ENCODE results near the gene SSBP3.

The SSBP3 gene

DNA sequence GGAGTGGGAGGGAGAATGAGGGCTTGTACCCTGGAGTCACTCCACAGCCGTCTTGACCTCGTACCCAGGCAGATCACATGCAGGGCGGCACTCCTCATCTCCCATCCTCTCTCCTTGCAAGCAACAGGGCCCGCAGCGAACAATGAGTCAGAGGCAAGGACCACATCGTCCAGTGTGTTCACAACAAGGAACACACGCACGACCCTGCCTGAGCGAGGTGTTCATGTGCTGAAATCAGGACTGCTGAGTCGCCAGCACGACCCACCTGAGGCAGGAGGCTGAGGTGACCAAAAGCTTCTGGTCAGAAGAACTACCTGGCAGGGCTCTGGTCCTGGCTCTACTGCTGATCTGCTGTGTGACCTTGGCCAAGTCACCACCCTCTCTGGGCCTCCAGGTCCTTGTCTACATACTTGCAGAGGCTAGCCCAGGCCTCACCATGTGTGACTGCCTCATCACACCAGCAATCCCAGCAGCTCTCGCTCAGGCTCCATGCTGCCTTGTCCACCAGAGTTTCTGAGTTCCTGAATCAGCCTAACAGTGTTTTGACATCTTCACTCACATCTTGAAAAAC, 78.0 kb downstream of the SSBP3 start:
- DNase-seq = no peak

DNA sequence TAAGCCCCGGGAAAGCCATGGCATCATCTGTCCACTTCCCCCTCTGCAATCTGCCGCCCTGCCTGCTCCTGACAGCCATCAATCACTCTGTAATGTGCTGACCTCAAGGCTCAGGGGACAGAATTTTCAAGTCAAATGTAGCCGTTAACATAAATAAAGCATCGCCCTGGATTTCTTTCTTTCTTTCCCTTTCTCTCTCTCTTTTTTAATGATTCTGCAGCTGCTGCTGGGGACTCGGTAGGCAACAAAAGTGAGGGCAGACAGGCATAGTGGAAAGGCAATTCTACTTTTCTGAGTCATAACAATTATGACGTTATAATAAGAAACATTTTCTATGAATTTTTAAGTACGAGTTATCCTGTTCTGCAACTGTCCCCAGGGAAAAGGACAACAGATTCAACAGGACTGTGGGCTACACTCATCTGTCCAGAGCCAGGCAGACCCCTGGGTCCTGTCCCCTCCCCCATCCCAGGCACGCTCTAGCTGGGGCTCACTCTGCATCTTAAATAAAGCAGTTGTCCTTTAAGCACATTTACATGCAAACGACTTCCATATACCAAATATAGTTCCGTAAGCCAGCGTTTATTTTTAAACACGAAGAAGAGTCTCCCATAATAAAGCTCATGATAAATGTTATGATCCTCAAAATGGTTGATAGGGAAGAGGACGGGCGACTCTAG, 78.7 kb downstream of the SSBP3 start:
- DNase-seq = no peak

DNA sequence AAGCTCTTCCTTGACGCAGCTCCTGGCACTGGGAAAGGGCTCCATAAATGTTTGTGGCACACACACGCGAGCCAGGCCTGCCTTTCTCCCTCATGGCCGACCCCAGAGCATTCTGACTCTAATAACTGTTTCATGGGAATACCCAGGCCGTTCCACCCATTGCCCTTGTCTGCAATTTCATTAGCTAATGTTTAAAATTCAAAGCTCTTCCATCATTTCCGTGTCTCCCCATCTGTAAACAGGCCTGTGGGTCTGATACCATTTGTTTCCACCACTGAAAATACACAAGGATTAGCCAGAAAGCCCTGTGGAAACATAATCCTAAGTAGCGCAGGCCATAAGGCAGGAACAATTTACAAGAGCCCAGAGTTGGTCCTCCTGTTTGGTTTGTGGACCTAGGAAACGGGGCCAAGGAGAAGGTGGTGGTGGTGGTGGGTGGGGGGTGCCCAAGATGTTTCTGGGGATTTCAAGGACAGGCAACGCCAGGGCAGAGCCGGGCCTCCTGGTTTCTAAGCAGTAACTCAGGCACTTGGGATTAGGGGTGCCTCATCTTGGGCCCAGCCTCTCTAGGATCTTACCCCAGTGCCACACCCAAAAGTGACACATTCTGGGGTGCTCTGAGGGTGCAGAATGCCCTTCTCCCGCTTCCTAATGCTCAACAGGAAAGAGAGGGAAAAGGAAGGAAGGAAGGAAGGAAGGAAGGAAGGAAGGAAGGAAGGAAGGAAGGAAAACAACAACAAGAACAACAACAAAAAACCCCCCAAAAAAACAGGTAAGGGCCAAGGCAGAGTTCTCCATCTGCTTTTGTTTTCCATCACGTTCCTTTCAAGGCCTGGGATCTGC, 79.4 kb downstream of the SSBP3 start:
- DNase-seq = no peak

DNA sequence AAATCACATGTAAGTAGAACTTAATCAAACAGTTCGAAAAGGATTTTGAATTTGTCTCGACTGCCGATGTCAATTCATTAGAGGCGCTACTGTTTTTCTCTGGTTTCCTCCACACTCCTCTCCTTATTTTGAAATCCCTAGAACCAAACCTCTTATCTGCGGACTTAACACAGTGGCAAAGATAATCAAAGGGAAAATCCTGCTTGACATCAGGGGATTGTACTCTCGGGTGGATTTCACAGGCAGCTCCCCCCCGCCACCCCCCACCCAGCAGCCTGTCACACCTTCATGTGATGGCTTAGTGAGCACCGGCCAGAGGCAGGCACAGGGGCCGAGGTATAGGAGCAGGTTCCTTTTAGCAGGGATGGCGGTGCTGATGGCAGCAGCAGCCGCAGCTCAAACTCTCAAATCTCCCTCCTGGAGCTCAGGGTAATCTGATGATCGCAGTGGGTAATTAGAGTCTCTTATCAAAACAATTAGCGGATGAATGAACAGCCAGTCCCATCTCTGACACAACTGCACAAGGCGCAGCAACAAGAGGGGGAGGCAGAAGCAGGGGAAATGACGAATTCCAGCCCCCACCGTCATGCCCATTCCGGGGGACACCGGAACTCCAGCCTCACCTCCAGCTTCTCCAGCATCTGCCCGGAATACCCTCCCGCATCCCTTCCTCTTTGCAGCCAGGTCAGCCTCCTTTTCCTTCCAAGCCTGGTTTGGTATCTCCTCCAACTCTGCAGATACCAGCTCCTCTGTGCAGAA, 80.3 kb downstream of the SSBP3 start:
- DNase-seq = no peak

DNA sequence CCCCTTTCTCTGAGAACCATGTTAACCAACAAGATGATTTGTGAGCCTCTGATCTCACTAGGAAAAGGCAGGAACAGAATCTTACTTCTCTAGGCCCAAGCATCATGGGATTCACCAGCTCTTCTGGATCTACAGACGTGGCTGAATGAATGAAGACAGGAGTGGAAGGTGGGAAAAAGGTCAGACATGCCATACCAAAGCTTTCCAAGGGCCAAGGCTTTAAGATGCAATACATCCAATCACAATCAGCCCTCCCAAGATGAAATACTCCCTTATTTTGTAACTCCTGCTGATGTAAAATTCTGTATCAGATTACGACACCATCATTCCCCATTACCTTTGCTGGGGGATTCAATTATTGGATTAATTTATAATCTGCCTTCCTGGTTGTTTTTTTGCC, 80.9 kb downstream of the SSBP3 start:
- no peak for DNase-seq

- DNase-seq = no peak
These were observed 81.7 kb downstream of the SSBP3 start for GRCh38 chr1:54324251-54325140.

DNA sequence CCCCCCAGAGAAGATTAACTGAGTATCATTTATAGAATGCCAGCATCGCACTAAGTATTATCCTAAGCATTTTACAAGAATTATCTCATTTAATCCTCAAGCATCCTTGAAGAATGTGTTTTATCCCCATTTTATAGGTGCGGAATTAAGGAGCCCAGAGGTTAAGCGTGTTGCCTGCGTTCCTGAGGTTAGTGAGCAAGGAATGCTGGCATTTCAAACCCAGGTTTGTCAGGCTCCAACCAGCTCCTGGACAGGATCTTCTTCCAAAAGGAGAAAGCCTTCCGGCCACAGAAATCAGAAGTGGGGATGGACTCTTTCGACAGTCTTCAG, 82.3 kb downstream of the SSBP3 start:
- no peak for DNase-seq

DNA sequence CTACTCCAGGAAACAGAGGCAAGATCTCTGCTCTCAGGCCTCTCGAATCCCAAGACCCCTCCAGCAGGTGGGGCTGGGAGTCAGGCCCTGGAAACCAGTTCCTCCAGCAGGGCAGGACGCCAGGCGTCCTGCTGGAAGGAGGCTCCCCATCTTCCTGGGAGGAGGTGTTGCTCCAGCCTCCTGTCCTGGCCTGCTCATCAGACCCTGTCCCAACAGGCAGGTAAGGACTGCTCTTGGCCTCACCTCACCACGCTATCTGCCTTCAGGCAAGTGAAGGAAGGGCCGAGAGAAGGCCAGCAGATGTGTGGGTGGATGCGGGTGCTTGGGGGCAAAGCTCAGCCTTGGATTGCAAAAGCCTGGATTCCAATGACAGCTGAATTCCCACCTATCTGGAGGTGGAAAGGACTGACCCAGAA, 82.9 kb downstream of the SSBP3 start:
- no peak for DNase-seq

DNA sequence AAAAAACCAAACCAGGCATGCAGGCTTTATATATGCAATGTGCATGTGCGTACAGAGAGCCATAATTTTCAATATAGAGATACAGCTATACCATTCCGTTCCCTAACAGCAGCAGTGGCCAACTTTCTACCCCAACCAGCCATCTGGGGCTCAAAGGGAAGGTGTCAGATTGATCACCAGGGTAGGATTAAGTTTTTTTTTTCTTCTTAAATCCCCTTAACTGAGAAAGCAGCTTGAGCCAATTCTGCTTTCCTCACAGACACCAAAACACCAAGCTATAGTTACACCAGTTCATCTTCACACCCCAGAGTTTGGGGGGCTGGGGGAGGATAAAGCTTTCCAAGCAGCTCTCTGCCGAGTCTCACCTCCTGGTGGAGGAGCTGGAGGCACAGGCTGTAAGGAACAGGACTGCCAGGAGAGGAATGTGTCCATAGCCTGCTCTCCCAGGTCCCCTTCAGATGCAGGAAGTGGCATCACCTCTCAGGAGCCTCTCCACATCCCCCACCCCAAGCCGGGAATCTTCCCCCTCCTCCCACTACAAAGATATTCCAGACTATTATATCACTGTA, 87.9 kb downstream of the SSBP3 start:
- no peak for DNase-seq

DNA sequence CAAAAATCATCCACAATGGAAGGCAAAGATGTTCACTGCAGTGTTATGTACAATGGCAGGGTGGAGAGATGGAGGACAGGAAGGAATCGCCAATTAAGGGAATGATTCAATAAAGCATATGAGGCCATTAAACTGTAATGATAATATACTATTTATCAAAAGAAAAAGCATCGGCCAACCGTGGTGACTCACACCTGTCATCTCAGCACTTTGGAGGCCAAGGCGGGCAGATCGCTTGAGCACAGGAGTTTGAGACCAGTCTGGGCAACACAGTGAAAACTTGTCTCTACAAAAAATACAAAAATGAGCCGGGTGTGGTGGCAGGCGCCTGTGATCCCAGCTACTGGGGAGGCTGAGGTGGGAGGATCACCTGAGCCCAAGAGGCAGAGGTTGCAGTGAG, 89.1 kb downstream of the SSBP3 start:
- no peak for DNase-seq

DNA sequence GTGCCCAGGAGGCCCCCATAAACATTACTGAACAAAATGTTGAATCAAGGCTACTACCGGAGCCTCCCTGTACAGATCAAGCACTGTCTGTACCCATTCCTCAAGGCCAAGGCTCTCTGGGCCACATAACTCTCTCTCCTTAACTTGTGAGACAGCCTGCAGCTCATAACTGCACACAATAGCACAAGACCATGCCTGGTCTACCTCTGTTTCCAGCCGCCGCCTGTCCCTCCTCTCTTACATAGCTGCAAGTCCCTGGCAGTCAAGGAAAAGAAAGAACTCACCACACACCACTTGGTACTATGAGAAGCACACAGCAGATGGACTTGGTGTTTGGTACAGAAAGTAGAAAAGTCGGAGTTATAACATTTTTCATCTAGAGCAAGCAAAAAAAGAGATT, 91.1 kb downstream of the SSBP3 start:
- DNase-seq = no peak

- no peak for DNase-seq
These were observed 91.5 kb downstream of the SSBP3 start for GRCh38 chr1:54314696-54315095.

- DNase-seq = no peak
These were observed 93.3 kb downstream of the SSBP3 start for GRCh38 chr1:54312796-54313316.

DNA sequence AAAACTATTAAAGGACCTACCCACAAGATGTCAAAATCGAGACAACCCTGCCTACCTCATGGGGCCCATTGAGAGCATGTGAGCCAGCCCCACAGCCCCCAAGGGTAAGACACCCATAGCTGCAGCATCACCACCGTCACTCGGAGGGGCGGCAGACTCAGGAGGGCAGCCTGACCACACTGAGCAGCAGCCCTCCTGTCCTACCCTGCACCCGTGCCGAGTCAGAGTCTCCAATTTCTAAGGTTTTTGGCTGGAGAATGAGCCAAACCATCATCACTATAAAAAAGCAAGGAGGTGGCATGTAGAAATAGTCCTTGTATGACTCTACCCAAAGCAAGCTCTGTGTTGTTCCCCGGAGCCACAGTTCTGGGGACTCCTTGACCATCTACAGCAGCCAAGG, 94.7 kb downstream of the SSBP3 start:
- DNase-seq = no peak

DNA sequence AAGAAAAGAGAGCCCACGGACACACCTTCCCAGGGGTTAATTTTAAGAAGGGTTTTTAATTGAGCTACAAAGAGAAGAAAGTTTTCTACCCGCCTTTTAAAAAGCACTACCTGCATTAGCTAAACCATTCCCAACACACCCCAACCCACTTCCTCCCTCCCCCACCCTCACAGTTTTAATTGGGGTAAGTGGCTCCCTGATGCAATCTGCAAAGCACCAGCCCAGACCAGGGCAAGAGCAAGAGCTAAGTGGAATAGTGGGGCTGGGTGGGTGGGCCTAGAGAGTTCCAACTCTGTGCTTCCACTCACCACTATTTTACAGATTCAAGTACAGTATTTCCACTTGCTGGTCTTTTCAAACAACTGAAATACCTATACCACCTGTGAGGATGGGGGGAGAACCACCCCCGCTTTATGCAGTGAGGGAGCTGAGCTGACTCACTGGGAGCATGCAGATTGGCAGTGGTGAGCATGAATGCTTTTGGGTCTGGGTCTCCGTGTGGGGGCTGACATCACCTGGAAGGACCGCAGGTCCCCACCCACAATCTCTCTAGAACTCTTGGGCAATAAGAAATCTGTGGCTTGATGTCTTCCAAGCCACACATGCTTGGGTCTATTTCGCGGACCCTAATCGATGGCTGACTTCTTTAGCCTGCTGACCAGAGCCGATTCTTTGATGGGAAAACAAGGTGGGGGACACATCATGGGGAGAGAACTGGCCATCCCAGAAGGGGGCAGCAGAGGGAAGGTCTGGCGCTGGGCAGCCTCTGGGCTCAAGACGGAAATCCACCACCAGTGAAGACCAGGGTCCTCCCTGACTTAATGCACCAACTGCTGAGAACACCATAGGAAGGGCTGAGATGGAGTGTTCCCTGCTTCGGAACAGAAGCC, 95.5 kb downstream of the SSBP3 start:
- DNase-seq = no peak

DNA sequence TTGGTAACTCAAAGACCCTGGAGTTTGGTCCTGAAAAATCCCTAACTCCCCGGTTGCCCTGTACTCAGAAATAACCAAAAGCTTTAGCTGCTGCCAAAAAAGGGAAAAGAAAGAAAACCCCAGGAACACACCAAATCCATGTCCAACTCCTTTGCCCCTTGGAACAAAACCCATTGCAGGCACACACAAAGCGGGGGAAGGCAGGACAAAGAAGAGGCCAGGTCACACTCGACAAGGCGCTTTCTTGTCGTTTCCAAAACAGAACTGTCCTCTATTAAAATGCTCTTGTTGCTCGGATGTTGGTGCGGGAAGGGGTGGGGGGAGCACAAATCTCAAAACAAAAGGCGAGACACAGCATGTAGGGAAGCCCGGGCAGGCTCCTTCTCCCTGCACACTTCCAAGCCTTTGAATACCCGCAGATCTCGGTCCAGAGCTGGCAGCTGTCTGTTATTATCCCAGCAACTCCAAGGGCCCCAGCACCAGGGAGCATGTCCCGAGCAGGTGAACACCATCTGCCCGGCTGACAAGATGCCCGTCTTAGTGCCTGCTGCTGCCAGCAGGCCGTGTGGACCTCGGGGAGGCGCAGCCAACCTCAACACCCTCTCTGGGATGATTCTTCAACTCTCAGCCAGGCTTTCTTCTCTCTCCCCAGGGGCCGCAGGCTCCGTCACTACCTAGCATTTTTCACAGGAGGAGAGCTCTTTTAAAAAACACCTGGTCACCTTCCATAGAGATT, 96.4 kb downstream of the SSBP3 start:
- peak; percentile 74 for DNase-seq

DNA sequence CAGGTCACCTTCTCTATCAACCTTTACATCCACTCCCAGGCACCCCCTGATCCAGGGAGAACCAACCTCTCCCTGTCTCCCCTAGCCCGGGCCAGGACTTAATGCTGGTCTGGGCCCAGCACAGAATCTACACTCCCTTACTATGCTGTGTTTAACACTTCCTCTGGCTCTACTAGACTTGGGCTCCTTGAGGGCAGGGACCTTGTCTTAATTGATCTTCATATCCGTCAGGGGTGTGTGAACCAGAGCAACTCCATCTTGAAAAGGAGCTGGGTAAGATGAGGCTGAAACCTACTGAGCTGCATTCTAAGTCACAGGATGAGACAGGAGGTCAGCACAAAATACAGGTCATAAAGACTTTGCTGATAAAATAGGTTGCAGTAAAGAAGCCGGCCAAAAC, 98.9 kb downstream of the SSBP3 start:
- no peak for DNase-seq

- DNase-seq = no peak
These were observed 100.2 kb downstream of the SSBP3 start for GRCh38 chr1:54305906-54306514.

GRCh38 chr1:54304518-54304917, 101.7 kb downstream of the SSBP3 start:
- DNase-seq = no peak

Measured in NCI-H1417 treated with DMSO at 0.1 percent for 48 hours (cell line).